Ovary (tissue), 9 donors: ENCODE results near the gene PLEKHA6. TPM values are rescaled to one million over a fixed set of nuclear protein-coding genes. Genes with fewer than 3 reads are reported as not detected.

Experiments used
- DNase-seq, 5 donors: peaks; one replicate each; pipeline ENCODE4 v3.0.0-alpha.2; 2019 to 2020
- H3K27ac ChIP-seq, 2 donors: fragments of 200-600 bp; one replicate each; pipeline versions ENCODE4 v1.5.1 to v1.8.0; 2019 to 2022
- H3K27me3 ChIP-seq: fragments of 200-600 bp; one replicate; pipeline ENCODE4 v1.8.0; 2022
- H3K36me3 ChIP-seq: fragments of 200-600 bp; sonication (generic); one replicate; pipeline ENCODE4 v1.5.1; 2019
- H3K4me1 ChIP-seq: one replicate; pipeline ENCODE4 v1.8.1; 2013; ENCODE audit warnings: mild to moderate bottlenecking, moderate library complexity; ENCODE audit not compliant: insufficient read depth
- H3K4me3 ChIP-seq: fragments of 200-600 bp; sonication (generic); one replicate; pipeline ENCODE4 v1.5.1; 2017
- H3K9me3 ChIP-seq, 2 donors: fragments of 200-600 bp in 1 of 2; sonication (generic) in 1 of 2; one replicate each; pipeline versions ENCODE4 v1.5.1 to v1.8.1; 2013 to 2019; ENCODE audit warnings: mild to moderate bottlenecking in 1 of 2, moderate library complexity in 1 of 2
- CTCF ChIP-seq, 3 donors: fragments of 450-650 bp in 2 of 3; fragments of 200-600 bp in 1 of 3; IDR thresholded peaks; one replicate each; pipeline versions ENCODE4 v1.5.1 to v1.8.0; 2016 to 2022; ENCODE audit warnings: antibody characterized with exemption in 3 of 3, mild to moderate bottlenecking in 1 of 3
- EP300 ChIP-seq: sonication (generic); formaldehyde crosslinking; IDR thresholded peaks from one replicate; pipeline ENCODE4 v1.6.1; 2017; ENCODE audit warnings: antibody characterized with exemption
- POLR2A ChIP-seq: fragments of 450-650 bp; IDR thresholded peaks from one replicate; pipeline ENCODE4 v1.6.1; 2017; ENCODE audit warnings: antibody characterized with exemption, mild to moderate bottlenecking, moderate library complexity
- WGBS, 3 donors: extraction: QIAGEN DNeasy Blood & Tissue Kit in 1 of 3; methylation state at CpG; one replicate each; pipeline versions ENCODE4 v1.1.5 to v1.1.7; 2013 to 2017; 5-methylcytosine and 5-hydroxymethylcytosine counted together
- intact Hi-C, 4 donors: fragments of 100-400 bp; cut with DNase I; formaldehyde crosslinking; loops; one replicate each; pipeline versions ENCODE4 v1.11.0 to v1.15.1; 2022 to 2023
- polyA plus RNA-seq, 2 donors: library from polyadenylated mRNA; stranded (reverse); fragments of 200-250 nt in 1 of 2; fragments of 350-450 nt in 1 of 2; fragmentation: Illumina TruSeq in 1 of 2; extraction: RNeasy Lipid Tissue Mini Kit (QIAGEN cat#74804) in 1 of 2; gene quantifications; one replicate each; pipeline ENCODE4 v1.2.3, GENCODE V29; 2013 to 2014
- total RNA-seq, 7 donors: library from RNA; depleted of rRNA in 2 of 7; stranded (reverse); fragments of >200 nt in 2 of 7; fragmentation: NEBNext Ultra II Directional in 3 of 7; extraction: Animal tissue kit (Norgen Biotek cat#: 25700) in 3 of 7; gene quantifications; one replicate each; pipeline versions ENCODE4 v1.1.0 to v1.2.4, GENCODE V29; 2016 to 2023
- donor health status: DM: no; HTN: no; CAD: no; lungs with moderate emphysema.
- donor health status: DM: no; HTN: no; CAD: no.
- donor health status: Bipolar disorder and iron deficiency.
- donor health status: DM: yes; HTN: yes; CAD: no.
- donor health status: DM: no; HTN: no; CAD: no.
- donor health status: DM: yes; HTN: yes; CAD: no.

The PLEKHA6 gene
- total and polyA plus RNA-seq, 9 donors: 2.3 to 20.5 (median 6.6) TPM

GRCh38 chr1:204294357-204294756 lies 65.4 kb downstream of the PLEKHA6 start:
- intact Hi-C loops: no loop called here
- no peaks in the 10 kb centered on the region for H3K36me3 ChIP-seq
- 7 to 11% (median 7%) methylated on average over 5 of the region's 5 CpGs for WGBS, 3 donors
- H3K27ac ChIP-seq: peak overlapping the region in 1 of 2 donors; percentile 58
- peak; percentile 57 to 84 (median 64) for DNase-seq
- no peaks in the 10 kb centered on the region for H3K9me3 ChIP-seq
- H3K4me3 ChIP-seq: no peak overlapping the region
- TF ChIP-seq POLR2A (no peak), EP300 (no peak), CTCF (IDR thresholded peaks at IDR 0.05) (no peak)
- no peaks in the 10 kb centered on the region for H3K27me3 ChIP-seq
- H3K4me1 ChIP-seq: peaks cover 22% of the 10 kb centered on the region

GRCh38 chr1:204293605-204294337 lies 66.0 kb downstream of the PLEKHA6 start:
- 27 to 35% (median 27%) methylated on average over 7 of the region's 7 CpGs for WGBS, 3 donors
- Histone ChIP-seq H3K27me3 (no peaks in the 10 kb centered on the region), H3K4me1 (peaks cover 22% of the 10 kb centered on the region), H3K27ac (peak overlapping the region in 1 of 2 donors; percentile 58), H3K9me3 (no peaks in the 10 kb centered on the region), H3K36me3 (no peaks in the 10 kb centered on the region), H3K4me3 (no peak overlapping the region)
- no peak for TF ChIP-seq EP300
- no peak for TF ChIP-seq CTCF (IDR thresholded peaks at IDR 0.05)
- no peak for TF ChIP-seq POLR2A
- DNase-seq: peak in 2 of 5 donors; percentile 41 to 68
- intact Hi-C loops: no loop called here

GRCh38 chr1:204292740-204293139 lies 67.0 kb downstream of the PLEKHA6 start:
- intact Hi-C loops: no loop called here
- DNase-seq: peak; percentile 48 to 65 (median 63)

GRCh38 chr1:204289280-204289679 lies 70.4 kb downstream of the PLEKHA6 start:
- TF ChIP-seq EP300: no peak
- TF ChIP-seq CTCF (IDR thresholded peaks at IDR 0.05): no peak
- no peak for TF ChIP-seq POLR2A
- H3K27me3 ChIP-seq: no peaks in the 10 kb centered on the region
- H3K4me3 ChIP-seq: no peak overlapping the region
- 24 to 30% (median 30%) methylated on average over 4 of the region's 4 CpGs for WGBS, 3 donors
- intact Hi-C loops: no loop called here
- H3K27ac ChIP-seq: no peak overlapping the region
- no peak for DNase-seq
- H3K9me3 ChIP-seq: no peaks in the 10 kb centered on the region
- no peaks in the 10 kb centered on the region for H3K36me3 ChIP-seq
- H3K4me1 ChIP-seq: peaks cover 15% of the 10 kb centered on the region

More at GRCh38 chr1:204292740-204293139, 67.0 kb downstream of the PLEKHA6 start:
- Histone ChIP-seq H3K9me3 (no peaks in the 10 kb centered on the region), H3K27me3 (no peaks in the 10 kb centered on the region), H3K4me1 (peaks cover 28% of the 10 kb centered on the region), H3K27ac (peak overlapping the region in 1 of 2 donors; percentile 58), H3K36me3 (no peaks in the 10 kb centered on the region), H3K4me3 (no peak overlapping the region)
- TF ChIP-seq CTCF (IDR thresholded peaks at IDR 0.05): no peak
- no peak for TF ChIP-seq EP300
- no peak for TF ChIP-seq POLR2A
- WGBS, 3 donors: 7 to 26% (median 19%) methylated on average over 5 of the region's 5 CpGs
